Measurements from ENCODE around the gene NPAS3.

DNA sequence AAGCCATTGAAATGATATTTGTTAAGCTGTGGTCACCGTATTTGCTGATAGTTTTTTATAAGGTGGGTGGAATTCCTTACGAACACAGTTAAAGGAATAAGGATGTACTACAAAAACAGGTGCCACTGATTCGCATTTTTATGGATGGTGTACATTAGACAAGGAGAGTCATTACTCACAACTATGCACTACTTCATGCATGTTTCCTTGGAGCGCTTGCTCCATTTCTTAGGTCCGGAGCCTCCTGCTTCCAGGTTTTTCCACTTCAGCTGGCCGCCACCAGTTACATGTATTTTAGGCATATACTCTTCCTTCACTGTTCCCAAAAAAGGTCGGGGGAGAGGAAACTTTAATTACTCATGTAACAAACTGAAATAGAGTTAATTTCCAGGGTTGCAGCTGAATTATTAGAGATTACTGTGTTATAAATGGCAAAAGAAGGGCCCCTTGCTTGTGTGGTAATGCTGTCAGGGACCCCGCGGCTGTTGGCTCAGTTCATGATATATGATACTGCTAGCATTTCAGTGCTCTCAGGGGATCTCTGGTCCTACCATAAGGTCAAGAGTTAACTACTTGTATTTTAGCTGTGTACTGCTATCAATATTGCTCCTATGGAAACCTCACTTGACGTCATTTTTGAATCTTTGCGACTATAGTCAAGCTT is 454.7 kb downstream of the NPAS3 start:
- no peak for TF ChIP-seq POLR2A (IDR thresholded peaks at IDR 0.05)
- TF ChIP-seq, protein P1, sequence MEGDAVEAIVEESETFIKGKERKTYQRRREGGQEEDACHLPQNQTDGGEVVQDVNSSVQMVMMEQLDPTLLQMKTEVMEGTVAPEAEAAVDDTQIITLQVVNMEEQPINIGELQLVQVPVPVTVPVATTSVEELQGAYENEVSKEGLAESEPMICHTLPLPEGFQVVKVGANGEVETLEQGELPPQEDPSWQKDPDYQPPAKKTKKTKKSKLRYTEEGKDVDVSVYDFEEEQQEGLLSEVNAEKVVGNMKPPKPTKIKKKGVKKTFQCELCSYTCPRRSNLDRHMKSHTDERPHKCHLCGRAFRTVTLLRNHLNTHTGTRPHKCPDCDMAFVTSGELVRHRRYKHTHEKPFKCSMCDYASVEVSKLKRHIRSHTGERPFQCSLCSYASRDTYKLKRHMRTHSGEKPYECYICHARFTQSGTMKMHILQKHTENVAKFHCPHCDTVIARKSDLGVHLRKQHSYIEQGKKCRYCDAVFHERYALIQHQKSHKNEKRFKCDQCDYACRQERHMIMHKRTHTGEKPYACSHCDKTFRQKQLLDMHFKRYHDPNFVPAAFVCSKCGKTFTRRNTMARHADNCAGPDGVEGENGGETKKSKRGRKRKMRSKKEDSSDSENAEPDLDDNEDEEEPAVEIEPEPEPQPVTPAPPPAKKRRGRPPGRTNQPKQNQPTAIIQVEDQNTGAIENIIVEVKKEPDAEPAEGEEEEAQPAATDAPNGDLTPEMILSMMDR (IDR thresholded peaks at IDR 0.05): no peak
